ENCODE data around the gene FICD.

The FICD gene

GRCh38 chr12:108565146-108565545 lies 50.1 kb downstream of the FICD start:
- FAIRE-seq, result no peak
- DNase-seq (ENCODE audit: insufficient read length, low spot score), result no peak

GRCh38 chr12:108565976-108566375 lies 50.9 kb downstream of the FICD start:
- DNase-seq (ENCODE audit: insufficient read length, low spot score), result no peak
- no peak for FAIRE-seq

GRCh38 chr12:108566452-108566851 lies 51.4 kb downstream of the FICD start:
- FAIRE-seq (no peak), DNase-seq (ENCODE audit: insufficient read length, low spot score) (no peak)

- DNase-seq (ENCODE audit: insufficient read length, low spot score), result no peak
- FAIRE-seq, result no peak
Measured at GRCh38 chr12:108567406-108568337, 52.6 kb downstream of the FICD start.

- FAIRE-seq, result no peak
- no peak for DNase-seq (ENCODE audit: insufficient read length, low spot score)
Measured at GRCh38 chr12:108568338-108569154, 53.5 kb downstream of the FICD start.

Measured in HTR-8/SVneo (cell line).